OCI-LY3 (cell line): ENCODE measurements around the gene C6orf118.

Experiments used
- CTCF ChIP-seq: fragments of 200-600, 300-600 bp; sonication (generic); IDR thresholded peaks from 2 replicates; pipeline ENCODE4 v1.5.1; 2014; ENCODE audit warnings: antibody characterized with exemption, low read length, low read depth
- EZH2phosphoT487 ChIP-seq: fragments of 200-600 bp; shearing (Covaris generic); IDR thresholded peaks from 2 replicates; pipeline ENCODE4 v1.6.1; 2018; ENCODE audit warnings: antibody characterized with exemption, mixed run types, low read depth

- TF ChIP-seq CTCF = no peak
- no peak for TF ChIP-seq EZH2phosphoT487
Observed at GRCh38 chr6:165292657-165293056, 16.7 kb downstream of the C6orf118 start.
